ENCODE results near the gene TRERF1. TPM values are rescaled to one million over a fixed set of nuclear protein-coding genes. Genes with fewer than 3 reads are reported as not detected.
"Not testable (repeated sequence)": the region's sequence is repeated elsewhere in the genome, so short reads cannot be mapped to it uniquely, and the experiment has no call there.

TRERF1 gene
- total and polyA plus RNA-seq, 5 donors = 1.2 to 3.1 (median 2.1) TPM

- Histone ChIP-seq H3K27me3 (ENCODE audit: control insufficient read depth, insufficient read depth) (no peaks in the 10 kb centered on the region), H3K9me3 (ENCODE audit: control insufficient read depth, low read length) (no peaks in the 10 kb centered on the region), H3K4me1 (ENCODE audit: control insufficient read depth, insufficient read depth, low read length) (no peaks in the 10 kb centered on the region), H3K27ac (ENCODE audit: low read length) (peak overlapping the region; percentile 20), H3K4me3 (ENCODE audit: low read length) (peak overlapping the region; percentile 78)
- ATAC-seq (no peak), DNase-seq (peak in 1 of 3 donors; percentile 76)
- WGBS = 10% methylated on average over 22 of the region's 22 CpGs
- intact Hi-C loops (cut with DNase I) = loop anchor here in 2 of 4 donors (5.0 kb wide), 2 partner anchors 83 to 87 kb away; no protein-coding TSS in a partner anchor
Observed at GRCh38 chr6:42450477-42451332, 1.0 kb downstream of the TRERF1 start.

GRCh38 chr6:42449917-42450476 lies 1.7 kb downstream of the TRERF1 start:
- intact Hi-C loops (cut with DNase I) = loop anchor here in 2 of 4 donors (5.0 kb wide), 2 partner anchors 83 to 87 kb away; no protein-coding TSS in a partner anchor
- Histone ChIP-seq H3K4me1 (ENCODE audit: control insufficient read depth, insufficient read depth, low read length) (no peaks in the 10 kb centered on the region), H3K27ac (ENCODE audit: low read length) (peak overlapping the region; percentile 20), H3K4me3 (ENCODE audit: low read length) (peak overlapping the region; percentile 78), H3K27me3 (ENCODE audit: control insufficient read depth, insufficient read depth) (no peaks in the 10 kb centered on the region), H3K9me3 (ENCODE audit: control insufficient read depth, low read length) (no peaks in the 10 kb centered on the region)
- 36% methylated on average over 9 of the region's 9 CpGs for WGBS
- ATAC-seq (no peak), DNase-seq (no peak)

- Histone ChIP-seq H3K27me3 (ENCODE audit: control insufficient read depth, insufficient read depth) (no peaks in the 10 kb centered on the region), H3K4me3 (ENCODE audit: low read length) (no peak overlapping the region), H3K9me3 (ENCODE audit: control insufficient read depth, low read length) (no peaks in the 10 kb centered on the region), H3K27ac (ENCODE audit: low read length) (no peak overlapping the region), H3K4me1 (ENCODE audit: control insufficient read depth, insufficient read depth, low read length) (no peaks in the 10 kb centered on the region)
- ATAC-seq = no peak
- no peak for DNase-seq
- intact Hi-C loops (cut with DNase I) = no loop called here
- WGBS = 56% methylated on average over 7 of the region's 7 CpGs
Observed at GRCh38 chr6:42448927-42449659, 2.6 kb downstream of the TRERF1 start.

- Histone ChIP-seq H3K4me3 (ENCODE audit: low read length) (no peak overlapping the region), H3K27me3 (ENCODE audit: control insufficient read depth, insufficient read depth) (no peaks in the 10 kb centered on the region), H3K9me3 (ENCODE audit: control insufficient read depth, low read length) (no peaks in the 10 kb centered on the region), H3K4me1 (ENCODE audit: control insufficient read depth, insufficient read depth, low read length) (no peaks in the 10 kb centered on the region), H3K27ac (ENCODE audit: low read length) (no peak overlapping the region)
- ATAC-seq = no peak
- no peak for DNase-seq
- 47% methylated on average over 5 of the region's 5 CpGs for WGBS
- intact Hi-C loops (cut with DNase I) = no loop called here
Observed at GRCh38 chr6:42448391-42448790, 3.3 kb downstream of the TRERF1 start.

GRCh38 chr6:42446996-42447395 lies 4.7 kb downstream of the TRERF1 start:
- ATAC-seq (no peak), DNase-seq (no peak)
- no peak overlapping the region for H3K4me3 ChIP-seq (ENCODE audit: low read length)
- intact Hi-C loops (cut with DNase I) = no loop called here
- no peak overlapping the region for H3K27ac ChIP-seq (ENCODE audit: low read length)
- no peaks in the 10 kb centered on the region for H3K4me1 ChIP-seq (ENCODE audit: control insufficient read depth, insufficient read depth, low read length)
- WGBS = 86% methylated on average over 3 of the region's 3 CpGs
- H3K9me3 ChIP-seq (ENCODE audit: control insufficient read depth, low read length) = no peaks in the 10 kb centered on the region
- no peaks in the 10 kb centered on the region for H3K27me3 ChIP-seq (ENCODE audit: control insufficient read depth, insufficient read depth)

GRCh38 chr6:42446370-42446769 lies 5.4 kb downstream of the TRERF1 start:
- Histone ChIP-seq H3K27ac (ENCODE audit: low read length) (no peak overlapping the region), H3K4me1 (ENCODE audit: control insufficient read depth, insufficient read depth, low read length) (no peaks in the 10 kb centered on the region), H3K27me3 (ENCODE audit: control insufficient read depth, insufficient read depth) (no peaks in the 10 kb centered on the region), H3K9me3 (ENCODE audit: control insufficient read depth, low read length) (no peaks in the 10 kb centered on the region), H3K4me3 (ENCODE audit: low read length) (no peak overlapping the region)
- intact Hi-C loops (cut with DNase I) = no loop called here
- 93% methylated on average over 5 of the region's 5 CpGs for WGBS
- no peak for DNase-seq
- ATAC-seq = no peak

- 99% methylated on average over 7 of the region's 7 CpGs for WGBS
- H3K27ac ChIP-seq (ENCODE audit: low read length); H3K4me3 ChIP-seq (ENCODE audit: low read length); H3K4me1 ChIP-seq (ENCODE audit: control insufficient read depth, insufficient read depth, low read length); H3K27me3 ChIP-seq (ENCODE audit: control insufficient read depth, insufficient read depth); DNase-seq; H3K9me3 ChIP-seq (ENCODE audit: control insufficient read depth, low read length); ATAC-seq; intact Hi-C loops (cut with DNase I): not testable (repeated sequence)
Observed at GRCh38 chr6:42445955-42446354, 5.8 kb downstream of the TRERF1 start.

- Histone ChIP-seq H3K9me3 (ENCODE audit: control insufficient read depth, low read length) (no peaks in the 10 kb centered on the region), H3K4me1 (ENCODE audit: control insufficient read depth, insufficient read depth, low read length) (no peaks in the 10 kb centered on the region), H3K27ac (ENCODE audit: low read length) (peak overlapping the region; percentile 42), H3K27me3 (ENCODE audit: control insufficient read depth, insufficient read depth) (no peaks in the 10 kb centered on the region), H3K4me3 (ENCODE audit: low read length) (no peak overlapping the region)
- ATAC-seq (peak in 1 of 2 donors; percentile 30), DNase-seq (no peak)
- intact Hi-C loops (cut with DNase I) = no loop called here
- WGBS = 45% methylated on average over 11 of the region's 11 CpGs
Observed at GRCh38 chr6:42443312-42444060, 8.2 kb downstream of the TRERF1 start.

GRCh38 chr6:42441697-42442081 lies 10.0 kb downstream of the TRERF1 start:
- WGBS = 68% methylated on average over 5 of the region's 5 CpGs
- no peak overlapping the region for H3K4me3 ChIP-seq (ENCODE audit: low read length)
- H3K4me1 ChIP-seq (ENCODE audit: control insufficient read depth, insufficient read depth, low read length) = no peaks in the 10 kb centered on the region
- no peaks in the 10 kb centered on the region for H3K9me3 ChIP-seq (ENCODE audit: control insufficient read depth, low read length)
- peak in 1 of 2 donors; percentile 15 for ATAC-seq
- H3K27me3 ChIP-seq (ENCODE audit: control insufficient read depth, insufficient read depth) = no peaks in the 10 kb centered on the region
- H3K27ac ChIP-seq (ENCODE audit: low read length) = peak overlapping the region; percentile 57
- DNase-seq = no peak
- intact Hi-C loops (cut with DNase I) = no loop called here

GRCh38 chr6:42440778-42441696 lies 10.7 kb downstream of the TRERF1 start:
- 57% methylated on average over 12 of the region's 12 CpGs for WGBS

More at GRCh38 chr6:42440778-42441696, 10.7 kb downstream of the TRERF1 start:
- no peaks in the 10 kb centered on the region for H3K4me1 ChIP-seq (ENCODE audit: control insufficient read depth, insufficient read depth, low read length)
- no peaks in the 10 kb centered on the region for H3K9me3 ChIP-seq (ENCODE audit: control insufficient read depth, low read length)
- ATAC-seq = peak; percentile 60 to 61
- no peaks in the 10 kb centered on the region for H3K27me3 ChIP-seq (ENCODE audit: control insufficient read depth, insufficient read depth)
- DNase-seq = no peak
- intact Hi-C loops (cut with DNase I) = no loop called here
- H3K4me3 ChIP-seq (ENCODE audit: low read length) = no peak overlapping the region
- peak overlapping the region; percentile 39 for H3K27ac ChIP-seq (ENCODE audit: low read length)
